Skin of body (tissue), 2 donors: Measurements from ENCODE around the gene ZNF30. TPM values are rescaled to one million over a fixed set of nuclear protein-coding genes. Genes with fewer than 3 reads are reported as not detected.
"Not testable (repeated sequence)": the region's sequence is repeated elsewhere in the genome, so short reads cannot be mapped to it uniquely, and the experiment has no call there.

Source experiments
- DNase-seq: peaks from one replicate; lab custom pipeline; 2025; lab: John Stamatoyannopoulos, UW
- total RNA-seq: library from RNA; depleted of rRNA; stranded (reverse); fragments of >200 nt; gene quantifications from one replicate; pipeline ENCODE4 v1.2.3, GENCODE V29; 2014

The ZNF30 gene
- 3.2 TPM for total RNA-seq

DNA sequence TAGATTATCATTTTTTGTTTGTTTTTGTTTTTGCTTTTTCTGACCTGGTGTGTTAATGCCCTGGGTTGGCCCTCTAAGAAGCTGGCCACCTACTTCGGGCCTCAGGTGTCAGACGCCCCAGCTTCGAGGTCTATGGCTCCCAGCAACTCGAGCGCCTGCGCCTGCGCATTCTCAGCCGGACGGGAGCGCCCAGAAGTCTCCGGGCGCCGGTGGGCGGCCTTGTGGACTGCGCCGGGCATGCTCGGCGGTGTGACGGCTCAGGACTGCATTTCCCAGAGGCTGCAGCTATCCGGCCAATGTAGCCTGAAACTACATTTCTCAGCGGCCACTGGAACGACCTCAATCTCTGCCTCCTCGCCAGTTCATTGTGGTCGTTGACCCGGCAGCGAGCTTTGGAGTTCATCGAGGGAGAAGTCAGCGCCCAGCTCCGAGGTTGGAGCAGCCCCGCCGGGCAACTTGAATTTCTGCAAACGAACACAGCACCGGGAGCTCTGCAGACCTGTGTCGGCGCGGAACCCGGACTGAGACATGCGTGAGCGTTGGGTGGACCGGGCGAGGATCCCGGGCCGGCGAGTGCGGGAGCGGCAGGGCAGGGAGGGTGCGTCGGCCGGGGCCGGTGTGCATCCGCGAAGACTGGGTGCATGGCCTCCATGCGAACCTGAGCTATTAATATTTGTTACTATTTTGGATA, at the start of gene ZNF30:
Gene ZNF30 (plus strand): TSS at position 219 of the 691 bp plus-strand sequence. CDS start 3,045 bp downstream, outside the sequence.
- peak; percentile 72 for DNase-seq

DNA sequence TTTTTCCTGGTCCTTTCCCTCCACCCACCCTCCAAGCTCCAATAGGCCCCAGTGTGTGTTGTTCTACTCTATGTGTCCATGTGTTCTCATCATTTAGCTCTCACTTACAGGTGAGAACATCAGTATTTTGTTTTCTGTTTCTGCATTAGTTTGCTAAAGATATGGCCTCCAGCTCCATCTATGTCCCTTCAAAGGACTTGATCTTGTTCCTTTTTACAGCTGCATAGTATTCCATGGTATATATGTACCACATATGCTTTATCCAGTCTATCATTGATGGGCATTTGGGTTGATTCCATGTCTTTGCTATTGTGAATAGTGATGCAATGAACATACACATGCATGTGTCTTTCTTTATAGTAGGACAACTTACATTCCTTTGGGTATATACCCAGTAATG, 47.1 kb upstream of the ZNF30 start:
- no peak for DNase-seq

DNA sequence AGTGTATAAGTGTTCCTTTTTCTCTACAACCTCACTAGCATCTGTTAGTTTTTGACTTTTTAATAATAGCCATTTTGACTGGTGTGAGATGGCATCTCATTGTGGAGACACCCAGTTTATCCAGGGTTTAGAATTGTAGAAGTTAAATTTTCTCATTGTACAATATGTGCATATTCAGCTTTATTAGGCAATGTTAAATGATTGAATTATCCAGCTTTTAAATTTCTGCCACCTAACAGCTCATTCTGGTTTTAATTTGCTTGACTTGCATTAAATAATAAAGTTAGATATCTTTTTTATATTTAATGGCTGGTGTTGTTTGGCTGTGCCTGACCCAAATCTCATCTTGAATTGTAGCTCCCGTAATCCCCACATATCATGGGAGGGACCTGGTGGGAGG, 46.7 kb upstream of the ZNF30 start:
- no peak for DNase-seq

DNA sequence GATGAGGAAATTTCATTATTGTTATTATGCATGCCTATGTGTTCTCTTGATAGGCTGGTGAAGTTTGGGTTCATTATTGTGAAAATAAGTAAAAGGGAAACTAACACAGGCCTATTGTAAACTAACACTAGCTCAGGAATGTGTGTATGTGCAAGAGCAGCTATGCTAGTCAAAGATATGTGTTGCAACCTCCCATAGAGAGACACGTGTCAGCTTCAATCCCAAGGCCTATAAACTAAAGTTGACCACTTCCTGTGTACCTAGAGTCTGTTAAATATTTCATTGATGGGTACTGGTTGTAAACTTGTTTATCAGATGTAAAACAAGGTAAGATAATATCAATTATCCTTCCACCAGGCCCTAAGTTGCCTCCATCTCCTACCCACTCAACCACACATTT, 44.7 kb upstream of the ZNF30 start:
- DNase-seq = no peak

DNA sequence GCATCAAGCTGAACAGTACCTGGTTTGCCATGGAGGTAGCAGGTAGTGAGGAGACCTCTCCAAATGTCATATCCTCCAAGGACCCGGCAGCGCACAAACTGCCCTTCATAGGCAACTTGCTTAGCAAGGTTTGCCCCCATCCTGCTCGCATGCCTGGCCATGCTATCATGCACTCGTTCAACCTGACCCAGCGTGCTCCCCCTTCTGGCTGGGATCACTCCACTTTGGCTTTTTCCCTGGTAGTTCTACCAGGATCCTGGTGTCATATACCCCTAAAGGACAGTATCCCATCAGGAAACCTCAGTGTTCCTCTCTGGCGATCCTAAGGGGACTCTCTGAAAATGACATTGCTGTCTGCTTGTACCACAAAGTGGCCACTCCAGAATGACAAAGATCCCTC, 38.6 kb upstream of the ZNF30 start:
- no peak for DNase-seq

DNA sequence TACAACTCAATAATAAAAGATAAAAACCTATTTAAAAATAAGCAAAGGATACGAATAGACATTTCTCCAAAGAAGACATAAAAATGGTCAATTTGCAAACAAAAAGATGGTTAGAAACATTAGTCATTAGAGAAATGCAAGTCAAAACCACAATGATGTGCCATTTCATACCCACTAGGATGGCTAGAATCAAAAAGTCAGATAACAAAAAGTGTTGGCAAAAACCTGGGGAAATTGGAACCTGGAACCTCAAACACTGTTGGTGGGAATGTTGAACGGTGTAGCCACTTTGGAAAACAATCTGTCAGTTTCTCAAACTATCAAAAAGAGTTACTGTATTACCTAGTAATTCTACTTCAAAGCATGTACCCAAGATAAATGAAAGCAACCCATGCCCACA, 26.5 kb upstream of the ZNF30 start:
- DNase-seq = no peak

DNA sequence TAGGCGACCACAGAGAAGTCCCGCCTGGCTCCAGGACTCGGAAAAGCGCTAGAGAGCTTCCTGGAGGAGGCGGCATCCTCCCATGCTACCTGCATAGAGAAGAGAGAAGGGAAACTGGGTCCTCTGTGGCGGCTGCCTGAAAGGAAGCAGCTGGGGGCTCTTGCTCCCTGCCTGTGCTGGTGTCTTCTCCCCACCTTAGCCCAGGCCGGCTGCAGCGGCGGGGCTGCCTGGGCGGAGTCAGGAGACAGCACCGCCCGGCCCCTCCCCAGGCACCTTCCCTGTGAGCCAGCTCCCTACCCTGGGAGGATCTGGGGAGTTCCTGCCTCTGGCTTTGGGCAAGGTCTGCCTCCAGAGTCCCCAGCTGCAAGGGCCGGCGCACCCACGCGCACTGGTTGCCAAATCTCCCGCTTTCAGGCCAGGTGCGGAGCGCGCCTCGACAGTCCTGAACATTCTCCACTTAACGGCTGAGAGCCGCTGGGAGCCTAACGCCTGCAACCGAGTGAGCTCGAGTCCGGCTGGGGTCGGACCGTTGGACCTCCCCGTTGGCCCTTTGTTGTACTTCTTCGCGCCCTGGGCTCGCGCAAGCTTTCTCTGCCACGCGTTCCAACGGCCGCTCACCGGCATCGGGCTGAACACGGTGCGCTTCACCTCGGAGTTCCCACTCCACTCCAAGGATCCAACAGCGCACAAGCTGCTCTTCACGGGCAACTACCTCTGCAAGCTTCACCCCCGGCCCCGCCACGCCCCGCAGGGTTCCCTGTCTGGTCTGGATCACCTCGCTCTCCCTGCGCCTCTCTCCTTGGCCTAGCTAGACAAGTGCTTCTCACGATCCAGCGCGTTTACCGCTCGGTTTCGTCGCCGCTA, 21.8 kb upstream of the ZNF30 start:
- DNase-seq = no peak

DNA sequence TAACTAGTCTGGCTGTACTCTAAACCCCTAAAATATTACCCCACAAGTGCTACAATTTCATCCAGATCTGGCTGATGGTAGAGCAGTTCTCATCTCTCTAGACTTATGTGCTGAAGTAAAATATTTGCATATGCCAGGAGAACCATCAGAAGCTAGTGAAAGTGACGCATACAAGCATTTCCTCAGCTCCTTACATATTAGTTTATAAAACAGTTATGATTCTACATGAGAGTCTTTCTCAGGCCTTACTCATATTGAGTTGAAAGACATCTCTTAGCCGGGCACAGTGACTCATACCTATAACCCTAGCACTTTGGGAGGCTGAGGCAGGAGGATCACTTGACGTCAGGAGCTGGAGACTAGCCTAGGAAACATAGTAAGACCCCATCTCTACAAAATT, 15.9 kb upstream of the ZNF30 start:
- no peak for DNase-seq

DNA sequence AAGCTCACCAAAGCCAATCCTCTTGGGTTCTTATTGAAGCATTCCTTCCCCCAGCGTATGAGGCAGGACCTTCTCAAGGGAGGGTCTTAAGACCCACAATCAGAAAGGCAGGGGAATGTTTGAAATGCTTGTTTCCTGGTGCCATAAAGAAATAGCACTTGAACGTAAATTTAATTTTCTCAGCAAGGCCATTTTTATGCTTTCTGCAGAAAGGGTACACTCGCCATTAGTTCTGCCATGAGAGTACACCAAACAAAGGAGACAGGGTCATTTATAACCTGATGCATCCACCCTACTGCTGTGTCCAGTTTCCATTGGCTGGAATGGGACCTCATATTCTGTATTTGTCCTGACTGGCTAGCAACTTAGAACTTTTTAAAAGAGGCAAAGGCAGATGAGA, 9.6 kb upstream of the ZNF30 start:
- not testable (repeated sequence) for DNase-seq

DNA sequence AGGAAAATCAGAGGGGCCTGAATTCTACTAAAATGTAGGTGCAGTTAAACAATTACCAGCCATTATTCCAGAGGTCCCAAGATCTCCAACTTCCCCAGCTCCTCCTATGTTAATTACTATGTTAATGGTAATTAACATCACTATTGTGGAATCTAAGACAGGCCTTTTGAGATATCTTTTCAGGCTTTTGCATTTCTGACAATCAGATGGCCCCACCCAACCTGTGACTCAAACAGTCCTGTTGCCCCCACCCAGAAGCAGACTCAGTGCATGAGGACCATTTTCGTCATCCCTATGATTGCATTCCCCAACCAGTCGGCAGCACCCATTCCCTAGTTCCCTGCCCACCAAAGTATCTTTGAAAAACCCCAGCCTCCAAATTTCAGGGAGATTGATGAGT, 8.5 kb upstream of the ZNF30 start:
- DNase-seq = no peak

DNA sequence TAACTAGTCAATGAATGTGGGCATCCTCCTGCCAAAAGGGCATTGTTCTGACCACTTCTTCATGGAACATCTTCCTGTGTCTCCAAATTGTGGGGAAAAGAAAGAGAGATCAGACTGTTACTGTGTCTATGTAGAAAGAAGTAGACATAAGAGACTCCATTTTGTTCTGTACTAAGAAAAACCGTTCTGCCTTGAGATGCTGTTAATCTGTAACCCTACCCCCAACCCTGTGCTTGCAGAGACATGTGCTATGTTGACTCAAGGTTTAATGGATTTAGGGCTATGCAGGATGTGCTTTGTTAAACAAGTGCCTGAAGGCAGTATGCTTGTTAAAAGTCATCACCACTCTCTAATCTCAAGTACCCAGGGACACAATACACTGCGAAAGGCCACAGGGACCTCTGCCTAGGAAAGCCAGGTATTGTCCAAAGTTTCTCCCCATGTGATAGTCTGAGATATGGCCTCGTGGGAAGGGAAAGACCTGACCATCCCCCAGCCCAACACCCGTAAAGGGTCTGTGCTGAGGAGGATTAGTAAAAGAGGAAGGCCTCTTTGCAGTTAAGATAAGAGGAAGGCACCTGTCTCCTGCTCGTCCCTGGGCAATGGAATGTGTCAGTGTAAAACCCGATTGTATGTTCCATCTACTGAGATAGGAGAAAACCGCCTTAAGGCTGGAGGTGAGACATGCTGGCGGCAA, 6.5 kb upstream of the ZNF30 start:
- DNase-seq = not testable (repeated sequence)

DNA sequence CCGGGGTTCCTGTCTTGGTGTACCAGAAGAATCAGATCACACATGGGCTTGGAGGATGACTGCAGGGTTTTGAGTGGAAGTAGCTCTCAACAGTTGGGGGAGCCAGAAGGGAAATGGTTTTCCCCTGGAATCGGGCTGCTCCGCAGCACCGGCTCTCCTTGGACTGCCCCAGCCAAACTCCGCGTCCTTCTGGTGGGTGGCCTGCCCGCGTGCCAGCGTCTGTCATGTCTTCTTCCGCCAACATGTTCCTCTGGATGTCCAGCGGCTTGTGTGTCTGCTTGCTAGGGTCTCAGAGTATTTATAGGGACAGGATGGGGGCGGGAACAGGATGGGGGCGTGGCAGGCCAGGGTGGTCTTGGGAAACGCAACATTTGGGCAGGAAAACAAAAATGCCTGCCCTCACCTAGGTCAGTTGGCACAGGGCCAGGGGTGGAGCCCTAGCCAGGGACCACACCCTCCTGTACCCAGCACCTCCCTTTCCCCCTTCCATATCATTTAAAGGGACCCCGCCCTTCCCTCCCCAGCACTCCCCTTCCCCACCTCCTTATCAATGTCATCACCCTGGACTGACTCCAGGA, 1.3 kb upstream of the ZNF30 start:
- DNase-seq = no peak

DNA sequence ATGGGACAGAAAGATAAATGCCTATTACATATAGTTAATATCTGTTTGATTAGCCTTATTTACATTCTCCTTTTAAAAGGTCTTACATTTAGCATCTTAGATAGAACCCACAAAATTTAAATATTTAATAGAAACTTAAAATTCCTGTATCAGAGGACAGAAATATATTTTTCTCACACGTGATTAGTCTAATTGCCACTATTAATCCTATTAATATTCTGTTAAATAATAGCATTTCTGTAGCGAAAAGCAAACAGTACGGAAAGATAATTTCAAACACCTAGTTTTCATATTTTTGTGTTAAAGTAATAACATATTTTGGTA, 380 bp upstream of the ZNF30 start:
- DNase-seq = no peak

DNA sequence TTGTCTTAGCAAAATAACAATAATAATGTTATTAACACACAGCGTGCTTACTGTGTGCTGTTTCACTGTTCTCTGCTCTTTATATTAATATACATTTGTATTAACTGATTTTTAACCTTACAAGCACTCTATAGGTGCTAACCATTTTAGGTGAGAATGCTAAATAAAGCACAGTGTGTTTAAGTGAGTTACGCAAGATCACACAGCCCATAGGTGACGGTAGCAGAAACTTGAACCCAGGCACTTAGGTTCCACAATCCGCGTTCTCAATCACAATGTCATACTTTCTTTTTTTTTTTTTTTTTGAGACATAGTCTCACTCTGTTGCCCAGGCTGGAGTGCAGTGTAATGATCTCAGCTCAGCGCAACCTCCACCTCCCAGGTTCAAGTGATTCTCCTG, 5.8 kb downstream of the ZNF30 start:
- no peak for DNase-seq

DNA sequence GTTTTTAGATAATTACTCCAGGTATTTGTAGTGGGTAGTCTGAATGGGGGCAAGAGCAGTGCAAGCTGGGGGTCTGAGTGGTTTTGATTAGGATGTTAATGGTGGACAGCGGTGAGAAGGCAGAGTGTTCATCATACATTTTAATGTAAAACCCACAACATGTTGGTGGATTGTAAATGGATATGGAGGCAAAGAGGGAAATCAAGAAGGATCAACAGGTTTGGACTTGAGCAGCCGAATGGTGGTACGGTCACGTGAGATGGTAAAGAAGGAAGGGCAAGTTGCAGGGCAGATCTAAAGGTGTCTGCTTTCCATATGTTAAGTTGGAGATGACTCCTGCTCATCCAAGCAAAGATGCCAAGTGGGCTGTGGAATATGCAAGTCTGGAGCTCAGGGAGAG, 9.5 kb downstream of the ZNF30 start:
- DNase-seq = no peak

DNA sequence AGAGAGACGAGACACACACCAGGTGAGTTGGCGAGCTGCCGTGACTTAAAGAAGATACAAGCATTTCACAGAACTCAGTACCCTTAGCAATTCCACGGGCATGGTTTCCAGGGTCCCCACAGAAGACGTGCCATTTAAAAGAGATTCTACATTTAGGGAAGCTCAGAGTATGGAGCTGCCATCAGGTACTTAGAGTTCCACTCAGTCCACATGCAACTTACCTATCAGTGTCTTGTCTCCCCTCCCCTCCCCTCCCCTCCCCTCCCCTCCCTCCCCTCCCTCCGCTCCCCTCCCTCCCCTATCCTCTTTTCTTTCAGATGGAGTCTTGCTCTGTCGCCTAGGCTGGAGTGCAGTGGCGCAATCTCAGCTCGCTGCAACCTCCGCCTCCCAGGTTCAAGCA, 12.2 kb downstream of the ZNF30 start:
- no peak for DNase-seq

DNA sequence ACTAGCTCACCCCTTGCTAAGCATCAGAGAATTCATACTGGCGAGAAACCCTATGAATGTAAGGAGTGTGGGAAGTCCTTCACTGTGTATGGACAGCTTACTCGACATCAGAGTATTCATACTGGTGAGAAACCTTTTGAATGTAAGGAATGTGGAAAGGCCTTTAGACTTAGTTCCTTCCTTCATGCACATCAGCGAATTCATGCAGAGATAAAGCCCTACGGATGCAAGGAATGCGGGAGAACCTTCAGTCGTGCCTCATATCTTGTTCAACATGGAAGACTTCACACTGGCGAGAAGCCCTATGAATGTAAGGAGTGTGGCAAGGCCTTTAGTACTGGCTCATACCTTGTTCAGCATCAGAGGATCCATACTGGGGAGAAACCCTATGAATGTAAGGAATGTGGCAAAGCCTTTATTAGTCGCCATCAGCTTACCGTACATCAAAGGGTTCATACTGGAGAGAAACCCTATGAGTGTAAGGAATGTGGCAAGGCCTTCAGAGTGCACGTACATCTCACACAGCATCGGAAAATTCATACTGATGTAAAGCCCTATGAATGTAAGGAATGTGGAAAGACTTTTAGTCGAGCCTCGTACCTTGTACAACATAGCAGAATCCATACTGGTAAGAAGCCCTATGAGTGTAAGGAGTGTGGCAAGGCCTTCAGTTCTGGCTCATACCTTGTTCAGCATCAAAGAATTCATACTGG, 17.3 kb downstream of the ZNF30 start:
- DNase-seq = no peak

DNA sequence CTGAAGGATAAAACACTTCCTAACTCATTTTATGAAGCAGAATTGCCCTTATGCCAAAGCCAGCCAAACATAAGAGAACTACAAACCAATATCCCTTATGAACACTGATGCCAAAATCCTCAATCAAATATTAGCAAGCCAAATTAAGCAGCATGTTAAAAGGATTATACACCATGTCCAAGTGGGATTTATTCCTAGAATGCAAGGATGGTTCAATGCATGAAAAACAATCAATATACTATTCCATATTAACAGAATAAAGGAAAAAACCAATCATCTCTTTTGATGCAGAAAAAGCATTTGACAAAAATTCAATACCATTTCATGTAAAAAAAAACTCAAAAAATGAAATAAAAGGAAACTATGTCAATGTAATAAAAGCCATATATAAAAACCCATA, 26.4 kb downstream of the ZNF30 start:
- no peak for DNase-seq

DNA sequence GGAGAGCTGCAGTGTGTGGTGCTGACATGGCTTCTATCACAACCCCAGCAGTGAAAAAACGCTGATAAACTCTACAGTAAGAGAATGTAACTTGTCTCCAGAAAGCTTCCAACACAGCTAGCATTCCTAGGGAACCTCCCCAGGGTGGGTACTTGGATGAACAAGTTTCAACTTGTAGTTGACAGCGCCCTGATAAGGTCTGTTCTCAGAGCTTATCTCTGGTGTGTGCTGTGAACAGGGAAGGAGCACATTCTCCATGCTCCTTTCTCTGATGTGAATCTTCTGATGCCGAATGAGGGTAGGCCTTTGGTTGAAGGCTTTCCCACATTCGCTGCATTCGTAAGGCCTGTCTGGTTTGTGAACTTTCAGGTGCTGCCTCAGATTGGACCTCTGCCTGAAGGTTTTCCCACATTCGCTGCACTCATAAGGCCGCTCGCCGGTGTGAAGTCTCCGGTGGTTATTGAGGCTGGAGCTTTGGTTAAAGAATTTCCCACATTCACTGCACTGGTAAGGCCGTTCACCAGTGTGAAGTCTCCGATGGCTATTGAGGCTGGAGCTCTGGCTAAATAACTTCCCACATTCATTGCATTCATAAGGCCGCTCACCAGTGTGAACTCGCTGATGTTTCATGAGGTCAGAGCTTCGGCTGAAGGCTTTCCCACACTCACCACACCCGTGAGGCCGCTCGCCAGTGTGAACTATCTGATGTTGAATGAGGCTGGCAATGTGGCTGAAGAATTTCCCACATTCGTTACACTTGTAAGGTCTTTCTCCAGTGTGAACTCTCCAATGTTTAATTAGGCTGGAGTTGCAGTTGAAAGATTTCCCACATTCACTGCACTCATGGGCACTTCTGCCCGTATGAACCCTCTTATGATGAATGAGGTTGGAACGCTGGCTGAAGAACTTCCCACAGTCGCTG, 31.4 kb downstream of the ZNF30 start:
- DNase-seq = no peak

DNA sequence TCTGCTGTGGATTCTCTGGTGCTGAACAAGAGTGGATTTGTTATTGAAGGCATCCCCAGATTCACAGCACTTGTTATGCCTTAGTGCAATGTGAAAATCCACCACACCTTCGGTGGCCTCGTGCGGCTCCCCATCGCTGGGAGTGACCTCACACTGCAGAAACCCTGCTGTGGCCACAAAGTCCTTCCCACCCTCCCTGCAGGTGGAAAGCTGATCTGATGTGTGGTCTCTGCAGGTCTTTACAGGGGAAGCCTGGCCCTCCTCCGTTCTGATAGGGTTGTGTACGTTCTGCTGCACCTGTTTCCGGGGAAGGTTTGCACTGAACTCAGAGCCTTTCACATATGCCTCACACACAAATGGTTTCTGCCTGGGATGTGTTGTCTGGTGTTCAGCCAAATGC, 32.3 kb downstream of the ZNF30 start:
- DNase-seq = no peak
